GM21717 (cell line): ENCODE data around the gene IGFBP7.

ENCODE experiments used
- ATAC-seq: cut with Tn5 transposase; IDR thresholded peaks from one replicate; pipeline ENCODE4 v1.9.1; 2021; ENCODE audit warnings: mild to moderate bottlenecking, moderate library complexity; ENCODE audit not compliant: unreplicated experiment

IGFBP7 gene

DNA sequence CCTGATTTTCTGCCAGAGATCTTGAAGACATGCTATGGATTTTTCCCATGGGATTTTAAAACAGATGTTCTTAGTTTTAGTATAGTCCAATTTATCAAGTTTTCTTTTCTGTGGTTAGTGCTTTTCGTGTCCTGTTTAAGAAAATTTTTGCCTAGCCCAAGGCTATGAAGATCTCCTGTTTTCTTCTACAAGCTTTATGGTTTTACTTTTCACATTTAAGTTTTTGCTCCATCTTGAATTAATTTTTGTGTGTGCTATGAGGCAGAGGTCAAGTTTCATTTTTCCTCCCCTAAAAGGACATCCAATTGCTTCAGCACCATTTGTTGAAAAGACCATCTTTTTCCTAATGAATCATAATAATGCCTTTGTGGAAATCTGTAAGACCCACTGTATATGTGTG lies 65.9 kb downstream of the IGFBP7 start:
- ATAC-seq, result no peak

DNA sequence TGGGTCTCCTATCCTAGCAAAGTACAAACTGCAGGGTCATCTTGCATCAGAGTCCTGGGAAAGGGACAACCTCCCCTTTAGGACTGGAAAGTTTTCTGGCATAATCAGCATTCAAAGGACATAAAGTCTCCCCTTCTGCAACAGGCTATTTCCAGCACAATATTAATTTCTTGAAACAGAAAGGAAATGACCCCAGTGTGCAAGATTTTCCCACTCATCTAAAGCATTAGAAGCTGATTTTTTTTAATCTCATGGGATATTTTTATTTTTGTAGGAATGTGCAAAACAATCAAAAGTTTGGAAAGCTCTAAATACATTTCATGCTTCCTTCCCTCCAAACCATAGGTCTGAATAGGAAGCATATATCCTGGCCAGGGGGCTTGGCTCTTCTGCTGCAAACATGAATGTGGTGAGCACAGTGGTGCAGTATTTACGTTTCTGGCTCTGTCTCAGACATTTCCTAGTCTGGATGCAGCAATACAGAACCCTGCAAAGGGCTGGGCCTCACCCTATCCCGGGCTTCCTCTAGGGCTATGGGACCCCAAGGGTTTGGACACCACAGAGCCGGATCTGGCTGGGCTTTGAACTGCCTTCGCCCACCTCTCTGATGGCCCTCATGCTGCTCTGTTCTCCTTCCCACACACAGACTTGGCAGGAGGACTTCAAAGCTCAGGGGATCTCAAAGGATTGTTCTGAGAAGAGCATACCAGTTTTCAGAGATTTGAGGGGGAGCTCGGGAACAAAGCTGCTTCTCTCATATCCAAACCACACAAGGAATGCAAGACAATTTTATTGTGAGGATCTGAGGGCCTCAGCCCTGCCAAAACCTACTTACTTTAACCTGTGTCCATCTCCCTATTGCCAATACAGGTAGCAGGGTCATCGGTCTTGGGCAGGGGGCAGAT lies 66.6 kb downstream of the IGFBP7 start:
- no peak for ATAC-seq

DNA sequence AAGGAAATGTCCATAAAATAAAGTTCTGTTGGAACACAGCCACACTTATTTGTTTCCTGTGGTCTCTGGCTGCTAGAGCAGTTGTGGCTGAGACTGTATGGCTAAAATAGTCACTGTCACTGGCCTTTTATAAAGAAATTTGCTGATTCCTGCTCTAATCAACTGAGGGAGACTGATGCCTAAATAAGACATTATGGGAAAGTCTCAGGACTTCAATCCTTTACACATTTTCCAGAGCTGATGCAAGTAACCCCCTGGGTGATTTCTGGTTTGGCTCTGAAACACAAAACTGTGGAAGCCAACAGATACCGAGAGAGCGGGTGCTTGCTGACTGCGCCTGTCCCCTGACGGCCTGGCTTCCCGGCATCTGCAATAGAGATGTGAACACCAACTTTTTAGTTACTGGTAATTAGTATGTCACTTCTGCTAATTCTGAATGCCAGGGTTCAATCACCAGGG lies 67.4 kb downstream of the IGFBP7 start:
- ATAC-seq, result no peak

- no peak for ATAC-seq
Observed at GRCh38 chr4:57041020-57041419, 69.2 kb downstream of the IGFBP7 start.

GRCh38 chr4:57040510-57040909 lies 69.7 kb downstream of the IGFBP7 start:
- ATAC-seq, result no peak

- no peak for ATAC-seq
Observed at GRCh38 chr4:57039345-57039744, 70.8 kb downstream of the IGFBP7 start.

DNA sequence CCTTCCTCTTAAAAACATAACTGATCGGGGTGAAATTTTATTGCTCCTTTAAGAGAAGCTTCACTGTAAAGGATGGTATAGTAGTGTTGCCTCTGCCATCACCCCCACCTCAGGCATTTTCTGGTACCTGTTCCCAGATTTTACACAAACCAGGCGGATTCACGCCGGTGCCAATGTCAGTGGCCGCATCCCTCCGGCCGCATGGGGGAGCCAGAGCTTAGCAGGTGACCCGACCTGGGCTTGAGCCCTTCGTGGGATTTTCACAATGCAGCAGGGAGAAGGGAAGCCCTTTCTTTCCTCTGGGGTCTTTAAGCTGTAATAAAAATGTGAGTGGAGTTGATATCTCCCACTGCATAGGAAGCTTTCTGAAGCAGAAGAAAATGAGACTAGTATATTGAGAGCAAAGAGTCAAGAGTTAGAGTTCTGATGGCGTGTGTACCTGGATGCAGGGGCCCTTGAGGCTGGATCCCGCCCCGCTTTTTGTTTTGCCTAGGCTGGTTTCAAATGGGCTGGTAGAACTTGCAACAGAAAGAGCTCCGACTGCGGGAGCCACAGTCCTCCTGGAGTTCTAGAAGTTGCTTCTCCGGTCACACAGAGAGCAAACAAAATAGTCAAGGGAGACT lies 72.1 kb downstream of the IGFBP7 start:
- no peak for ATAC-seq

GRCh38 chr4:57034520-57034919 lies 75.7 kb downstream of the IGFBP7 start:
- no peak for ATAC-seq

- ATAC-seq, result no peak
Observed at GRCh38 chr4:57023104-57023503, 87.1 kb downstream of the IGFBP7 start.

DNA sequence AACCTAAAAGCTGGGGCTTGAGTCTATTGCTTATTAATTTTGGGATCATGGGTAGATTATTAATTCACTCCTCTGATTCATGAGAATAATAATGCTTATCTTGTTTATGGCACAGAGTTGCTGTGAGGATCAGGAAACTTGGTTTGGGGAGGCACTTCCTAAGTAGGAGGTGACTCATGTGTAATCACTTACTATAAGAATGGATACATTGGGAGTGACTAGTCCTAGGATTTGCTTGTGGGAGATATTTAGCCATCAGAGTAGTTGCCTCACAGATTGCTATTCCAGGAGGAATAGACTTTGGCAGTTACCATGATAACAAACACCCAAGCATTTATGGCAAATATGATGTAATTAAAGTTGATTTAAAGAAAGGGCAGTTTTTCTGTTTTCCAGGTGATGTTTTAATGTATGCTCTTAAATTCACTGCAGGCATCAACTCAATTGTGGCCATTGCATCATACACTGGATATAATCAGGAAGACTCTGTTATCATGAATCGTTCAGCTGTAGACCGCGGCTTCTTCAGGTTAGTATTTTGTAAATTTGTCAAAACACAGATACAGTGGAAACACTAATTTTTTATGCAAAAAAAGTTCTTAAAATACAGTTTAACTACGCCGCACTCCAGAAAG lies 89.6 kb downstream of the IGFBP7 start:
- ATAC-seq, result no peak

- ATAC-seq, result no peak
Observed at GRCh38 chr4:57018980-57019379, 91.2 kb downstream of the IGFBP7 start.

DNA sequence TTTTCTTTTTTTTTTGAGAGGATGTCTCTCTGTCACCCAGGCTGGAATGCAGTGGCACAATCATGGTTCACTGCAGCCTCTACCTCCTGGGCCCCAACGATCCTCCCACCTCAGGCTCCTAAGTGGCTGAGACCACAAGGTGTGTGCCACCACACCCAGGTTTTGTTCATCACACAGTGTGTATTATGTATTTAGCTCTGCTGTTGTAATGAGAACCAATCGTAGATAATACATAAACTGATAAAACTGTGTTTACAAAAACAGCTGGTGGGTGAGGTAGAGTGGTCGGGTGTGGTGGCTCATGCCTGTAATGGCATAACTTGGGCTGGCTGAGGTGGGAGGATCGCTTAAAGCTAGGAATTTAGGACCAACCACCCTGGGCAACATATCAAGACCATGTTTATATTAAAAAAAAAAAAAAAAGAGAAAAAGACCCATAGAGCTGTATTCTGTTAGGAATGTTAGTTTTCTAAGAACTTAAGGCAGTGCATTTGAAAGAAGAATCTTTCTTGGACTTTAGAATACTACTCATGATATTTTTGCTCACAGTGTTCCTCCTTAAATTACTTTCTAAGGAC lies 96.6 kb downstream of the IGFBP7 start:
- ATAC-seq, result no peak

DNA sequence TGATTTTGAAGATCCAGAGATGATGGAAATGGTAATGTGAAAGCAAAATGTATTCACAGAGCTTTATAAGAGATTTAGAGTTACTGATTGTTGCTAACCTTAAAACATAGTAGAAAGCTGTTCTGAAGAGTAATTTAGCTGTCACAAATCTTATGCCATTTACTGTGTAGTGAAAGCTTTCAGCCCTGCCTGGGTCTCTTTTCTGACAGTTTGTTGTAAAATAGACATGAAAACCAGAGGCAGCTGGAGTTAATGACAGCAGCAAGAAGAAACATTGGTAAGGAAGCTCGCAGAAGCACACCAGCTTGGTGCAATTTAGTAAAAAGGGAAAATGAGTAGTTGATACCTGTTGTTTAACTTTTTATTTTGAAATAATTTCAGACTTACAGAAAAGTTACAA lies 110.4 kb downstream of the IGFBP7 start:
- no peak for ATAC-seq

GRCh38 chr4:56995525-56995924 lies 114.7 kb downstream of the IGFBP7 start:
- ATAC-seq, result no peak

- ATAC-seq, result no peak
Observed at GRCh38 chr4:56990109-56990905, 119.9 kb downstream of the IGFBP7 start.

DNA sequence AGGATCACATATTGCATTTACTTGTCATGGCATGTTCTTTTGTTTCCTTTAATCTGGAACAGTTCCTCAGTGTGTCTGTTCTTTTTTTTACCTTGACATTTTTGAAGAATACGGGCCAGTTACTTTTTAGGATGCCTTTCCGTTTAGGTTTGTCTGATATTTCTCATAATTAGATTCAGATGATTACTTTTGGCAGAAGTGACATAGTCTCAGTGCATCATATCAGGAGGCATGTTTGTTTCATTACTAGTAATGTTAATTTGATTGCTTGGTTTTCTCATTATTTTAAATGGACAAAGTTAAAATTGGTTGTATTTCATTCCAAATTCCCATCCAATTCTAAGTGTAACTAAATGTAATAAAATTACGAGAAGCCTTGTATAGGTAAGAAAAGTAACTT lies 123.2 kb downstream of the IGFBP7 start:
- no peak for ATAC-seq

DNA sequence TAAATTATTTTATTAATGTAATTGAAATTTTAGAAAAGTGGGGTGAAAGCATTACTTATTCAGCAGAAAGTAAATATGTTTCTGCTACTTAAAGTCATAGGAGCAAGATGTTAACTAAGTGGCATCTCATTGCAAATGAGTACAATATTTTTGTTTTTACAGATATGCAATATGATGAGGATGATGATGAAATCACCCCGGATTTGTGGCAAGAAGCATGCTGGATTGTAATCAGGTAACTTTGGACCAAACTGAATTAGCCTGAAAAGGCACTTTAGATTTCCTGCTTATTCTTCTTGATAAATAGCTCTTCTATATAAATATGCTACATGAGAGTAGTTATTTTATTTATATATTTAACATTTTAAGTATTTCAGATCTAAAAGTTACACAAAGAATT lies 124.0 kb downstream of the IGFBP7 start:
- no peak for ATAC-seq

DNA sequence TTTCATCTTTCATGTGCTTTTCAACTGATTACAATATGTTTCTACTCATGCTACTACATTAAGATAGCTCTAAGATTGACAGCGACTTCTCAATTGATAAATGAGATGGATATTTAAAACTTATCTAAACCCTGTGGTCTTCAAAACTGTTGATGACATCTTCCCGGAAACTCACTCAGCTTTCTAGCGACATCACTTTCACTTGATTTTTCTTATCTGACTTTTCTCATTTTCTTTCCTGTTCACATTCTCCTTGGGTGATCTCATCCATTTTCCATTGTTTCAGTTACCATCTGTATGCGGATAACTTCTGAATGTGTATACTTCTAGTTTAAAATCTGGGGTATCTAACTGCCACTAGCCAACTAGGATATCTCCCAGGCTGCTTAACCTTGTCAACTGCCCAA lies 128.4 kb downstream of the IGFBP7 start:
- ATAC-seq, result no peak
